Memory B cell (primary cell): ENCODE data around the gene BTAF1.
A peak's percentile ranks its signal among the peaks of the same experiment; 100 is the strongest.
"Not testable (repeated sequence)": the region's sequence is repeated elsewhere in the genome, so short reads cannot be mapped to it uniquely, and the experiment has no call there.

Experiments used
- ATAC-seq: fragments of 150-1000 bp; cut with Tn5 transposase; 2 replicates; pipeline ENCODE4 v1.10.0; 2021; ENCODE audit warnings: low read depth, mild to moderate bottlenecking, moderate library complexity
- DNase-seq, 2 donors: peaks; one replicate each; pipeline ENCODE4 v3.0.0; 2022; ENCODE audit warnings: low spot score in 2 of 2
- H3K27ac Mint-ChIP-seq: one replicate; pipeline ENCODE4 v1.8.0; 2022; ENCODE audit warnings: mild to moderate bottlenecking, moderate library complexity, mixed read lengths
- H3K27me3 Mint-ChIP-seq: one replicate; pipeline ENCODE4 v1.8.0; 2022; ENCODE audit warnings: mixed read lengths
- H3K36me3 Mint-ChIP-seq: one replicate; pipeline ENCODE4 v1.8.0; 2022; ENCODE audit warnings: mild to moderate bottlenecking, mixed read lengths
- H3K4me1 Mint-ChIP-seq: one replicate; pipeline ENCODE4 v1.8.0; 2022; ENCODE audit warnings: mixed read lengths
- H3K4me3 Mint-ChIP-seq: one replicate; pipeline ENCODE4 v1.8.0; 2022; ENCODE audit warnings: mild to moderate bottlenecking, moderate library complexity, mixed read lengths
- H3K9me3 Mint-ChIP-seq: one replicate; pipeline ENCODE4 v1.8.0; 2022; ENCODE audit warnings: mixed read lengths

Gene BTAF1

DNA sequence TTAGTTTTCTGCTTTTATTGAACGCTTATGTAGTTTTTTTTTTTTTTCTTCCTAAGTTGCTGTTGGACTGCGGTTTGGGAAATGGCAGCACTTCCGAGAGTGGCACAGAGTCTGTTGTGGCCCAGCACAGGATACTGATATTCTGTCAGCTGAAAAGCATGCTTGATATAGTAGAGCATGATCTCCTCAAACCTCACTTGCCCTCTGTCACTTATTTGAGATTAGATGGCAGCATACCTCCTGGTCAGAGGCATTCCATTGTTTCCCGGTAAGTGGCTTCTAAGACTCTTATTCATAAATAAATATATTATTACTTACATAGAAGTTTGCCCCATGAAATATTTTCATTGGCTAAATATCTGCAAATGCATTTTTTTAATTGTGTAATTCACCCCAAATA is 101.1 kb downstream of the BTAF1 start:
- ATAC-seq: no peak
- Mint-ChIP-seq H3K27me3 (no peaks in the 10 kb centered on the region), H3K4me3 (no peak overlapping the region), H3K27ac (no peak overlapping the region), H3K4me1 (no peaks in the 10 kb centered on the region), H3K9me3 (no peaks in the 10 kb centered on the region), H3K36me3 (peaks cover 26% of the 10 kb centered on the region)
- DNase-seq: no peak

- DNase-seq, ATAC-seq, H3K4me1 Mint-ChIP-seq, H3K27ac Mint-ChIP-seq, H3K27me3 Mint-ChIP-seq, H3K4me3 Mint-ChIP-seq, H3K9me3 Mint-ChIP-seq: not testable (repeated sequence)
- H3K36me3 Mint-ChIP-seq: peaks cover 25% of the 10 kb centered on the region
These were observed 101.8 kb downstream of the BTAF1 start for GRCh38 chr10:92025340-92025739.

- no peak overlapping the region for H3K4me3 Mint-ChIP-seq
- peaks cover 21% of the 10 kb centered on the region for H3K36me3 Mint-ChIP-seq
- H3K27ac Mint-ChIP-seq: no peak overlapping the region
- no peaks in the 10 kb centered on the region for H3K9me3 Mint-ChIP-seq
- H3K4me1 Mint-ChIP-seq: no peaks in the 10 kb centered on the region
- DNase-seq (no peak), ATAC-seq (no peak)
- no peaks in the 10 kb centered on the region for H3K27me3 Mint-ChIP-seq
These were observed 103.6 kb downstream of the BTAF1 start for GRCh38 chr10:92027141-92027540.

DNA sequence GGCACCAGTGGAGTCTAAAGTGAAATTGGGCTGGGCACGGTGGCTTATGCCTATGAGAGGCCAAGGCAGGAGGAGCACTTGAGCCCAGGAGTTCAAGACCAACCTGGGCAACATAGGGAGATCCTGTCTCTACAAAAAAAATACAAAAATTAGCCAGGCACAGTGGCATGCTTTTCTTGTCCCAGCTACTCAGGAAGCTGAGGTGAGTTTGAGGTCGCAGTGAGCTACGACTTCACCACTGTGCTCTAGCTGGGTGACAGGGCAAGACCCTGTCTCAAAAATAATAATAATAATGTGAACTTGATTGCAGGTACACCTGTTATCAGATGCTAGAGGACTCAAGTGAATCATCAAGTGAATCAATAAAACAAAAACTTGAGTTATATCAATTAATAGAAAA is 108.0 kb downstream of the BTAF1 start:
- Mint-ChIP-seq H3K36me3 (peaks cover 36% of the 10 kb centered on the region), H3K27me3 (no peaks in the 10 kb centered on the region), H3K27ac (no peak overlapping the region), H3K4me1 (no peaks in the 10 kb centered on the region), H3K9me3 (no peaks in the 10 kb centered on the region), H3K4me3 (no peak overlapping the region)
- DNase-seq (no peak), ATAC-seq (no peak)

- H3K27ac Mint-ChIP-seq, H3K9me3 Mint-ChIP-seq, ATAC-seq, H3K27me3 Mint-ChIP-seq, DNase-seq, H3K4me3 Mint-ChIP-seq, H3K4me1 Mint-ChIP-seq: not testable (repeated sequence)
- H3K36me3 Mint-ChIP-seq: peaks cover 25% of the 10 kb centered on the region
These were observed 109.5 kb downstream of the BTAF1 start for GRCh38 chr10:92033070-92033469.

- Mint-ChIP-seq H3K4me1 (no peaks in the 10 kb centered on the region), H3K27ac (no peak overlapping the region), H3K4me3 (no peak overlapping the region), H3K36me3 (peaks cover 11% of the 10 kb centered on the region), H3K27me3 (no peaks in the 10 kb centered on the region), H3K9me3 (no peaks in the 10 kb centered on the region)
- ATAC-seq (no peak), DNase-seq (no peak)
These were observed 115.4 kb downstream of the BTAF1 start for GRCh38 chr10:92038949-92039348.

DNA sequence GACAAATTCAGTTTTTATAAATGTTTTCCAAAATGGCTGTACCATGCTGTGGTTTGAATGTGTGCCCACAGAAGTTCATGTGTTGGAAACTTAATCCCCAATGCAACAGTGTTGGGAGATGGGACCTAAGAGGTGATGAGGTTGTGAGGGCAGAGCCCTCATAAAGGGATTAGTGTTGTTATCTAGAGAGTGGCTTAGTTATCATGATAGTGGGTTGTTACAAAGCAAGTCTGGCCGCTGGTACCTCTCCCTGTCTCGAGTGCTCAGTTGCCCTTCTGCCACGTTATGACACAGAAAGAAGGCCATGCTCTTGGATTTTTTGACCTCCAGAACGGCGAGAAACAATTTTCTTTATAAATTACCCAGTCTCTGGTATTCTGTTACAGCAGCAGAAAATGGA is 119.0 kb downstream of the BTAF1 start:
- DNase-seq (no peak), ATAC-seq (no peak)
- H3K27ac Mint-ChIP-seq: no peak overlapping the region
- H3K36me3 Mint-ChIP-seq: peaks cover 2% of the 10 kb centered on the region
- H3K27me3 Mint-ChIP-seq: no peaks in the 10 kb centered on the region
- H3K4me1 Mint-ChIP-seq: no peaks in the 10 kb centered on the region
- no peak overlapping the region for H3K4me3 Mint-ChIP-seq
- no peaks in the 10 kb centered on the region for H3K9me3 Mint-ChIP-seq

- Mint-ChIP-seq H3K9me3 (no peaks in the 10 kb centered on the region), H3K36me3 (peaks cover 2% of the 10 kb centered on the region), H3K27me3 (no peaks in the 10 kb centered on the region), H3K27ac (no peak overlapping the region), H3K4me1 (peaks cover 10% of the 10 kb centered on the region), H3K4me3 (no peak overlapping the region)
- ATAC-seq (no peak), DNase-seq (no peak)
These were observed 122.1 kb downstream of the BTAF1 start for GRCh38 chr10:92045641-92046106.

- Mint-ChIP-seq H3K36me3 (peaks cover 6% of the 10 kb centered on the region), H3K27ac (peak overlapping the region; percentile 94), H3K4me3 (no peak overlapping the region), H3K27me3 (no peaks in the 10 kb centered on the region), H3K4me1 (peaks cover 10% of the 10 kb centered on the region), H3K9me3 (no peaks in the 10 kb centered on the region)
- ATAC-seq (no peak), DNase-seq (no peak)
These were observed 123.6 kb downstream of the BTAF1 start for GRCh38 chr10:92047215-92047614.

GRCh38 chr10:92052088-92052487 is 128.5 kb downstream of the BTAF1 start:
- Mint-ChIP-seq H3K4me1 (peaks cover 13% of the 10 kb centered on the region), H3K4me3 (no peak overlapping the region), H3K27me3 (no peaks in the 10 kb centered on the region), H3K36me3 (peaks cover 18% of the 10 kb centered on the region), H3K27ac (no peak overlapping the region), H3K9me3 (no peaks in the 10 kb centered on the region)
- DNase-seq: no peak
- ATAC-seq: no peak

DNA sequence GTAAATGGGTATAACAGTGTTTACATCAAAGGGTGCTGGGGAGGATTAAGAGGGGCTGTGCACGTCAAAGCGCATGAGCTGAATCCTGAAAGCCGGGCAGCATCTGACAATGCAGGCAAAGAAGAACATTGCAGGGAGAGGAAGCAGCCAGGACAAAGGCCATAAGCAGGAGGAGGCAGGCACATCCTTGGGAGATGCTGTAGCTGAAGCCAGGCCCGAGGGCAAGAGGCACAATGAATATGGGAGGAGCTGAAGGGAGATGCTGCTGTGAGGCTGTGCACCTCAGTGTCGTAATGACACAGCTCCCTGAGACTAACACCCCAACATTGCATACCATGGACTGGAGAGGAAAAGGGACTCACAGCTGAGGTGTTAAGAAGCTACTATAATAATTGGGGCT is 129.2 kb downstream of the BTAF1 start:
- Mint-ChIP-seq H3K9me3 (no peaks in the 10 kb centered on the region), H3K36me3 (peaks cover 18% of the 10 kb centered on the region), H3K4me3 (no peak overlapping the region), H3K4me1 (peaks cover 12% of the 10 kb centered on the region), H3K27me3 (no peaks in the 10 kb centered on the region), H3K27ac (no peak overlapping the region)
- ATAC-seq (no peak), DNase-seq (no peak)

DNA sequence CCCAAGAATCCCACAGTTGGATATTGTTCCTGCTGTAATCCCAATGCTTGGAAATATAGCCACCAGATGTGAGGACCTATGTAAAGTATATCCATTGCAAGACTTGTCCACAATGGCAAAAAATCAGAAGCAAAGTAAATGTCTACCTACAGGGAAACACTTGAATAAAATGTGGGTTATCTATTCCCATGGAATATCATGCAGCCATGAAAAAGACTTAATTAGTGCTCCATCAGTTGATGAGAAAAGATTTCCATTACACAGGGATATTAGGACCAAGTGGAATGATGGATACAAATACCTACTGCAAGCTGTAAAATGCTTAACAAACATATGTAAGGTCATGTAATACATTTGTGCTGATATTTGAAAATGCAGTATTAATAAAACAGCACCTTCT is 131.2 kb downstream of the BTAF1 start:
- Mint-ChIP-seq H3K36me3 (peaks cover 20% of the 10 kb centered on the region), H3K9me3 (no peaks in the 10 kb centered on the region), H3K27ac (no peak overlapping the region), H3K4me3 (no peak overlapping the region), H3K4me1 (peaks cover 3% of the 10 kb centered on the region), H3K27me3 (no peaks in the 10 kb centered on the region)
- DNase-seq: no peak
- ATAC-seq: no peak

- H3K4me1 Mint-ChIP-seq: peaks cover 2% of the 10 kb centered on the region
- ATAC-seq: no peak
- peaks cover 7% of the 10 kb centered on the region for H3K36me3 Mint-ChIP-seq
These were observed 138.7 kb downstream of the BTAF1 start for GRCh38 chr10:92062273-92062672.

GRCh38 chr10:92064506-92064905 is 140.9 kb downstream of the BTAF1 start:
- ATAC-seq (no peak), DNase-seq (no peak)
- H3K27ac Mint-ChIP-seq: no peak overlapping the region
- no peak overlapping the region for H3K4me3 Mint-ChIP-seq
- peaks cover 7% of the 10 kb centered on the region for H3K36me3 Mint-ChIP-seq
- H3K4me1 Mint-ChIP-seq: peaks cover 2% of the 10 kb centered on the region
- H3K27me3 Mint-ChIP-seq: no peaks in the 10 kb centered on the region
- no peaks in the 10 kb centered on the region for H3K9me3 Mint-ChIP-seq

More at GRCh38 chr10:92062273-92062672, 138.7 kb downstream of the BTAF1 start:
- Mint-ChIP-seq H3K27ac (no peak overlapping the region), H3K27me3 (no peaks in the 10 kb centered on the region), H3K4me3 (no peak overlapping the region), H3K9me3 (no peaks in the 10 kb centered on the region)
- no peak for DNase-seq

- no peaks in the 10 kb centered on the region for H3K27me3 Mint-ChIP-seq
- no peak for ATAC-seq
- no peaks in the 10 kb centered on the region for H3K9me3 Mint-ChIP-seq
- no peak overlapping the region for H3K4me3 Mint-ChIP-seq
- peaks cover 1% of the 10 kb centered on the region for H3K4me1 Mint-ChIP-seq
- H3K27ac Mint-ChIP-seq: no peak overlapping the region
- no peak for DNase-seq
- H3K36me3 Mint-ChIP-seq: peaks cover 7% of the 10 kb centered on the region
These were observed 142.8 kb downstream of the BTAF1 start for GRCh38 chr10:92066386-92066785.
